SK-N-SH treated with all-trans-retinoic acid at 6 μM for 48 hours (cell line): ENCODE data around the gene NXPH4.

ENCODE experiments used
- ATAC-seq: fragments of 200-7000 bp; cut with Tn5 transposase; 3 replicates; pipeline ENCODE4 v1.9.1; 2020; ENCODE audit warnings: mild to moderate bottlenecking, moderate library complexity
- ARNTL ChIP-seq: fragments of 450-650 bp; formaldehyde crosslinking; IDR thresholded peaks from 2 replicates; pipeline ENCODE4 v1.5.0; 2020; ENCODE audit warnings: low read depth, mild to moderate bottlenecking, moderate library complexity, borderline replicate concordance
- BACH2 ChIP-seq: fragments of 250-450 bp; sonication (Bioruptor Pico); IDR thresholded peaks from 2 replicates; pipeline ENCODE4 v1.9.0; 2021; ENCODE audit warnings: mild to moderate bottlenecking, borderline replicate concordance
- CSDC2 ChIP-seq: fragments of 250-450 bp; sonication (Bioruptor Pico); IDR thresholded peaks from 2 replicates; pipeline ENCODE4 v1.5.0; 2020; ENCODE audit warnings: mild to moderate bottlenecking, moderate library complexity
- CSRNP3 ChIP-seq: fragments of 250-450 bp; sonication (Bioruptor Pico); IDR thresholded peaks from 2 replicates; pipeline ENCODE4 v1.5.1; 2021; ENCODE audit warnings: mild to moderate bottlenecking, moderate library complexity
- ESRRG ChIP-seq: fragments of 250-450 bp; sonication (Bioruptor Pico); IDR thresholded peaks from 2 replicates; pipeline ENCODE4 v1.6.1; 2021; ENCODE audit warnings: mild to moderate bottlenecking
- GLIS3 ChIP-seq: fragments of 250-450 bp; sonication (Bioruptor Pico); IDR thresholded peaks from 2 replicates; pipeline ENCODE4 v1.5.0; 2020; ENCODE audit warnings: mild to moderate bottlenecking, moderate library complexity
- ISL1 ChIP-seq: fragments of 250-450 bp; sonication (Bioruptor Pico); IDR thresholded peaks from 2 replicates; pipeline ENCODE4 v2.1.2; 2022; ENCODE audit warnings: mild to moderate bottlenecking, moderate library complexity
- OSR1 ChIP-seq: fragments of 250-450 bp; sonication (Bioruptor Pico); IDR thresholded peaks from 2 replicates; pipeline ENCODE4 v1.8.0; 2022; ENCODE audit warnings: moderate library complexity, mild to moderate bottlenecking, inconsistent platforms
- POU6F1 ChIP-seq: fragments of 250-450 bp; sonication (Bioruptor Pico); IDR thresholded peaks from 2 replicates; pipeline ENCODE4 v1.8.0; 2021; ENCODE audit warnings: low read depth, mild to moderate bottlenecking, moderate library complexity, borderline replicate concordance
- PPARA ChIP-seq: fragments of 250-450 bp; sonication (Bioruptor Pico); IDR thresholded peaks from 2 replicates; pipeline ENCODE4 v1.5.0; 2020; ENCODE audit warnings: mild to moderate bottlenecking, borderline replicate concordance
- TCF4 ChIP-seq: fragments of 250-450 bp; sonication (Bioruptor Pico); IDR thresholded peaks from 2 replicates; pipeline ENCODE4 v1.8.0; 2021; ENCODE audit warnings: mild to moderate bottlenecking, moderate library complexity, borderline replicate concordance
- TOX ChIP-seq: fragments of 250-450 bp; sonication (Bioruptor Pico); IDR thresholded peaks from 2 replicates; pipeline ENCODE4 v1.8.0; 2021; ENCODE audit warnings: mild to moderate bottlenecking, moderate library complexity, borderline replicate concordance
- ZC3H10 ChIP-seq: fragments of 250-450 bp; sonication (Bioruptor Pico); IDR thresholded peaks from 2 replicates; pipeline ENCODE4 v1.5.1; 2021; ENCODE audit warnings: mild to moderate bottlenecking, moderate library complexity
- ZFP3 ChIP-seq: fragments of 250-450 bp; sonication (Bioruptor Pico); IDR thresholded peaks from 2 replicates; pipeline ENCODE4 v1.5.0; 2020; ENCODE audit warnings: mild to moderate bottlenecking, moderate library complexity
- ZFP30 ChIP-seq: fragments of 450-650 bp; formaldehyde crosslinking; IDR thresholded peaks from 2 replicates; pipeline ENCODE4 v1.5.0; 2022; ENCODE audit warnings: mild to moderate bottlenecking, moderate library complexity
- ZNF70 ChIP-seq: fragments of 450-650 bp; formaldehyde crosslinking; IDR thresholded peaks from 2 replicates; pipeline ENCODE4 v1.5.0; 2020; ENCODE audit warnings: mild to moderate bottlenecking, moderate library complexity
- TF ChIP-seq, protein P1 (sequence below): fragments of 250-450 bp; sonication (Bioruptor Pico); IDR thresholded peaks from 2 replicates; pipeline ENCODE4 v1.5.1; 2020; ENCODE audit warnings: low read depth, mild to moderate bottlenecking, moderate library complexity
- TF ChIP-seq, protein P2 (sequence below): fragments of 250-450 bp; sonication (Bioruptor Pico); IDR thresholded peaks from 2 replicates; pipeline ENCODE4 v1.5.0; 2020; ENCODE audit warnings: mild to moderate bottlenecking, moderate library complexity

NXPH4 gene

DNA sequence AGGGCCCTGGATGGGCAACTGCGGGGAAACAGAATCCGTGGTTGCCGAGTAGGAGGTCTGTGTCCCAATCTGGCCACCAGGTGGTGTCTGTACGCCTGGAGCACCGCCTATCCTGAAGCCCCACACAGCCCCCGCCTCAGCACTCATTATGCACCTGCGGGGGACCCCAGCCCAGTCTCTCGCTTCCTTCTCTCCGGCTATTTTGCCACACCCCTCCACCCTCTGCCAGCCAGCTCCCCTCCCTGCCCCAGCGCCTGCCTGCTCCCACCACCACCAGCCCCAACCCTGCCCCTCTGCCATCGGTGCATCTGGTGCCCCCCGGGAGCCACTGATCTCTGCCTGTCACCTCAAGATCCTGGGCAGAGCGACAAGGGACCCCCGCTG lies 2.2 kb upstream of the NXPH4 start:
- TF ChIP-seq POU6F1: no peak
- TF ChIP-seq CSRNP3 (CRISPR knock-in tag): no peak
- no peak for TF ChIP-seq BACH2 (CRISPR knock-in tag)
- no peak for TF ChIP-seq GLIS3 (CRISPR knock-in tag)
- no peak for TF ChIP-seq TCF4
- no peak for TF ChIP-seq ISL1 (CRISPR knock-in tag)
- no peak for TF ChIP-seq CSDC2 (CRISPR knock-in tag)
- TF ChIP-seq ZC3H10 (CRISPR knock-in tag): no peak
- ATAC-seq: peak; percentile 78

- ATAC-seq: no peak
- no peak for TF ChIP-seq ZFP3 (CRISPR knock-in tag)
- TF ChIP-seq, protein P1, sequence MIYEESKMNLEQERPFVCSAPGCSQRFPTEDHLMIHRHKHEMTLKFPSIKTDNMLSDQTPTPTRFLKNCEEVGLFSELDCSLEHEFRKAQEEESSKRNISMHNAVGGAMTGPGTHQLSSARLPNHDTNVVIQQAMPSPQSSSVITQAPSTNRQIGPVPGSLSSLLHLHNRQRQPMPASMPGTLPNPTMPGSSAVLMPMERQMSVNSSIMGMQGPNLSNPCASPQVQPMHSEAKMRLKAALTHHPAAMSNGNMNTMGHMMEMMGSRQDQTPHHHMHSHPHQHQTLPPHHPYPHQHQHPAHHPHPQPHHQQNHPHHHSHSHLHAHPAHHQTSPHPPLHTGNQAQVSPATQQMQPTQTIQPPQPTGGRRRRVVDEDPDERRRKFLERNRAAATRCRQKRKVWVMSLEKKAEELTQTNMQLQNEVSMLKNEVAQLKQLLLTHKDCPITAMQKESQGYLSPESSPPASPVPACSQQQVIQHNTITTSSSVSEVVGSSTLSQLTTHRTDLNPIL (CRISPR knock-in tag): no peak
- TF ChIP-seq ISL1 (CRISPR knock-in tag): no peak
- TF ChIP-seq TOX: no peak
- TF ChIP-seq ESRRG (CRISPR knock-in tag): no peak
- no peak for TF ChIP-seq ZFP30
- no peak for TF ChIP-seq BACH2 (CRISPR knock-in tag)
Measured at GRCh38 chr12:57215065-57215464, 1.5 kb upstream of the NXPH4 start.

DNA sequence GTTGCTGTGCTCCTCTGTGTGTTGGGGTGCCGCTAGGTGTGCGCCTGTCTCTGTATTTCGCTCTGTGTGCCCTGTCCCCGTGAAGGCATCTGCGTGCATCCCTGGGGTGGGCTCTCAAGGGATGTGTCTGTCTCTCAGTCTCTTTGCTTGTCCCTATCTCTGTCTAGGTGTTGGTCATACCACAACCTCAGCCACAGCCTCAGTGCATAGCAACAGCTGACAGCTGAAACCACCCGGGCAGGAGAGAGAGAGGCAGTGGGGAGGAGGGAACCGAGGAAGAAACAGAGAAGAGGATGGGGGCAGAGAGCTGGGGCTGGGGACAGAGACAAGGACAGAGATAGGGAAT lies 953 bp upstream of the NXPH4 start:
- ATAC-seq: peak; percentile 6; the same call in 2 of the 3 replicates
- no peak for TF ChIP-seq OSR1 (CRISPR knock-in tag)
- TF ChIP-seq GLIS3 (CRISPR knock-in tag): no peak
- TF ChIP-seq, all 23 proteins: peak for 0

GRCh38 chr12:57216921-57217879 lies 606 bp downstream of the NXPH4 start:
- TF ChIP-seq ZNF70 (CRISPR knock-in tag): no peak
- no peak for TF ChIP-seq TCF4
- no peak for TF ChIP-seq ZFP3 (CRISPR knock-in tag)
- no peak for TF ChIP-seq GLIS3 (CRISPR knock-in tag)
- TF ChIP-seq ARNTL (CRISPR knock-in tag): no peak
- ATAC-seq: peak; percentile 4; the same call in 1 of the 3 replicates

- TF ChIP-seq PPARA (CRISPR knock-in tag): no peak
- no peak for TF ChIP-seq ZFP3 (CRISPR knock-in tag)
- no peak for ATAC-seq
Measured at GRCh38 chr12:57218030-57218853, 1.6 kb downstream of the NXPH4 start.

DNA sequence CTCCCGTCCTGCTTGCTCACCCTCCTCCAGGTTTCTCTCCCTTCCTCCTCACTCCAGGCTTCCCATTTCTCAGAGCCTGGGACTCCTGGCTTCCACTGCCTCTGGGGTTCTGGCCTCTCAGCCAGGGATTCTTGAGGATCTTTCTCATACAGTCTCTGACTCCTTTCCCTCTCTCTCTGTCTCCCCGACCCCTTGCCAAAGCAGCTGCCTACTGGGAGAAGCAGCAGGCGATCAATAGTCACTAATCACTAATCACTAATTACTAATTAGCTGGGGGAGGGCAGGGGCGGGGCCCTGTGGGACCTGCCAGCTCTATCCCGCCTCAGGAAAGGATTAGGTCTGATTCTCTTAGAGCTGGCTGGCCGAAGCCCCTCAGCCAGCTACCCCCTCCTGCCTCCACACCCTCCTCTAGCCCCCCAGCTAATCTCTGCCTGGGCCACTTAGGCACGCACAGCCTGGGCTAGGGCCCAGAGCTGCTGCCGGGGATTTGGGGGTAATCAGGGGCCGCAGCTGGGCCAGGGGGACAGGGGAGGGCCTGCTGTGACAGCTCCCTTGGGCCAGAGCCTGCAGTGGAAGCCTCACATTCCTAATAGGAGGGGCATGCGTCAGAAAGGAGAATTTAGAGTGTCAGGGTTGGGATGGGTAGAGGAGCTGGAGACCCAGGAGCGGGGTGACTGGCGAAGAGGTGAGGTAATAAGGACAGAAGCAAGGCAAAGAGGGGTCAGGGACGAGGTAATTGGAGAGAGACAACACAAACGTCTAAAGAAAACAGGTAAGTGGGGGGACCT lies 2.8 kb downstream of the NXPH4 start:
- ATAC-seq: no peak
- TF ChIP-seq, protein P2, sequence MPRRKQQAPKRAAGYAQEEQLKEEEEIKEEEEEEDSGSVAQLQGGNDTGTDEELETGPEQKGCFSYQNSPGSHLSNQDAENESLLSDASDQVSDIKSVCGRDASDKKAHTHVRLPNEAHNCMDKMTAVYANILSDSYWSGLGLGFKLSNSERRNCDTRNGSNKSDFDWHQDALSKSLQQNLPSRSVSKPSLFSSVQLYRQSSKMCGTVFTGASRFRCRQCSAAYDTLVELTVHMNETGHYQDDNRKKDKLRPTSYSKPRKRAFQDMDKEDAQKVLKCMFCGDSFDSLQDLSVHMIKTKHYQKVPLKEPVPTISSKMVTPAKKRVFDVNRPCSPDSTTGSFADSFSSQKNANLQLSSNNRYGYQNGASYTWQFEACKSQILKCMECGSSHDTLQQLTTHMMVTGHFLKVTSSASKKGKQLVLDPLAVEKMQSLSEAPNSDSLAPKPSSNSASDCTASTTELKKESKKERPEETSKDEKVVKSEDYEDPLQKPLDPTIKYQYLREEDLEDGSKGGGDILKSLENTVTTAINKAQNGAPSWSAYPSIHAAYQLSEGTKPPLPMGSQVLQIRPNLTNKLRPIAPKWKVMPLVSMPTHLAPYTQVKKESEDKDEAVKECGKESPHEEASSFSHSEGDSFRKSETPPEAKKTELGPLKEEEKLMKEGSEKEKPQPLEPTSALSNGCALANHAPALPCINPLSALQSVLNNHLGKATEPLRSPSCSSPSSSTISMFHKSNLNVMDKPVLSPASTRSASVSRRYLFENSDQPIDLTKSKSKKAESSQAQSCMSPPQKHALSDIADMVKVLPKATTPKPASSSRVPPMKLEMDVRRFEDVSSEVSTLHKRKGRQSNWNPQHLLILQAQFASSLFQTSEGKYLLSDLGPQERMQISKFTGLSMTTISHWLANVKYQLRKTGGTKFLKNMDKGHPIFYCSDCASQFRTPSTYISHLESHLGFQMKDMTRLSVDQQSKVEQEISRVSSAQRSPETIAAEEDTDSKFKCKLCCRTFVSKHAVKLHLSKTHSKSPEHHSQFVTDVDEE: no peak
- no peak for TF ChIP-seq ZC3H10 (CRISPR knock-in tag)
- no peak for TF ChIP-seq PPARA (CRISPR knock-in tag)
